Stimulated activated CD4-positive, alpha-beta T cell treated with anti-CD3 and anti-CD28 coated beads, Interleukin-2, amount 100 ng/mL, for 24 hours (primary cell): ENCODE results near the gene RNF8.
"Not testable (repeated sequence)": the region's sequence is repeated elsewhere in the genome, so short reads cannot be mapped to it uniquely, and the experiment has no call there.

Experiments used
- DNase-seq, 2 donors: peaks; one replicate each; pipeline ENCODE4 v3.0.0-alpha.2; 2020

RNF8 gene

GRCh38 chr6:37401658-37402057, 47.9 kb downstream of the RNF8 start:
- not testable (repeated sequence) for DNase-seq

DNA sequence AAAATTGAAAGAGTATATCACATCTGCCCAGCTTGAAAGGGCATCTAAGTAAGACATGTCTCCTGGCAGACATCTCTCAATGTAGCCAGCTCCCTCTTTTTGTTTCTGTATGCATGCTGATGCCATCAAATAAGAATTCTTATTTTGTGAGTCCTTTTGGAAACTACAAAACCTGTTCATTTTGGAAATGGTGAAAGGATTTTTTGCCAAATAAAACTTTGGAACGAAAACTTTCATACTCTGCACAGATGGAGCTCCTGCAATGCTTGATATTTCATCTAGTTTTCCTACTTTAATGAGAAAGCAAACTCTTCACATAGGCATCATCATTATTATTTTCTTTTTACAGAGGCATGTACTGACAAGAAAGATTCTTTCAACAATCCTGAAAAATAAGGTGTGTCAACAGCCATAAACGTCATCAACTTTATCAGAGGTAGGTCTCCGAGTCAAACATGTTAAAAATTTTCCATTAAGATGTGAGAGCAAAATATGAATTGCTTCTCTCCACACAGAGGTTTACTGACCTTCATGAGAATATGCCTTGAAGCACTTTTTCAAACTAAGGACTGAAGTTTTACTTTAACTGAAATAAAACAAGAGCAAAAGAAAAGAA, 53.1 kb downstream of the RNF8 start:
- no peak for DNase-seq

DNA sequence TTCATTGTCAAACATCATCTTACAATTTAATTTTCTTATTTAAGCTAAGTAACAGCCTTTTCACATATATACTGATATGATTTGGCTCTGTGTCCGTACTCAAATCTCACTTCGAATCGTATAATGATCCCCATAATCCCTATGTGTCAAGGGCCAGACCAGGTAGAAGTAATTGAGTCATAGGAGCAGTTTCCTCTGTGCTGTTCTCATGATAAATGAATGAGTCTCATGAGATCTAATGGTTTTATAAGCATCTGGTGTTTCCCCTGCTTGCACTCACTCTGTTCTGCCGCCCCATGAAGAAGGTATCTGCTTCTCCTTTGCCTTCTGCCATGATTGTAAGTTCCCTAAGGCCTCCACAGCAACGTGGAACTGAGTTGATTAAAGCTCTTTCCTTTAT, 54.2 kb downstream of the RNF8 start:
- DNase-seq = no peak

GRCh38 chr6:37409501-37409900, 55.7 kb downstream of the RNF8 start:
- DNase-seq = no peak

- DNase-seq = no peak
Observed at GRCh38 chr6:37417393-37417792, 63.6 kb downstream of the RNF8 start.

GRCh38 chr6:37418722-37419121, 64.9 kb downstream of the RNF8 start:
- DNase-seq = no peak

GRCh38 chr6:37426058-37426944, 72.5 kb downstream of the RNF8 start:
- no peak for DNase-seq

DNA sequence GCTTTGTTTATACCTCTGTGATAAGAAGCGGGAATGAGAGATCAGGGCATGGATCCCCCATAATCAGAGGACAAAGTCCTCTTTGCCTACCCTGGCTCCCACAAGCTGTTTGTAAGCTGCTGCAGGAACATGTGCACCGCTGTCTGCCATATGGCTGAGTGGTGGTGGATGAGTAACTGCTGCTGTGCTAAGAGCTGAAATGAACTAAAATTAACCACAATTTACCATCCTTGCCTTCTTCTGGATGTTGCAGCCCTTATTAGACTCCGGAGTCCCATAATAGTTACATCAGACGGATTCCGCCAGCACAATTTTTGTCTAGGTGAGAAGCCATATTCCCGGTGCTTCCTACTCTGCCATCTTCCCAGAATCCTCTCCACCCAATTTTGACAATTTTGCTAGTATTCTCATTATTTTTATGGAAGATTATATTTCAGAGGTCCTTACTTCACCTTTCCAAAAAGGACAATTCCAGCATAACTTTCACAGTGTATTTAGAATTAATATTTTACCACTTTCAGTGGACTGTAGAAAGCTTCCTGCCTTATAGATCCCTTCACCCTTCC, 73.2 kb downstream of the RNF8 start:
- DNase-seq = no peak

GRCh38 chr6:37429352-37429750, 75.6 kb downstream of the RNF8 start:
- no peak for DNase-seq

- no peak for DNase-seq
Observed at GRCh38 chr6:37432590-37432915, 78.8 kb downstream of the RNF8 start.

GRCh38 chr6:37432916-37433656, 79.3 kb downstream of the RNF8 start, which contains the start of gene CMTR1:
Gene CMTR1, plus strand, starts transcription at chr6:37433221. Its CDS starts 2,409 bp downstream, at chr6:37435630.
- DNase-seq = peak; percentile 98

DNA sequence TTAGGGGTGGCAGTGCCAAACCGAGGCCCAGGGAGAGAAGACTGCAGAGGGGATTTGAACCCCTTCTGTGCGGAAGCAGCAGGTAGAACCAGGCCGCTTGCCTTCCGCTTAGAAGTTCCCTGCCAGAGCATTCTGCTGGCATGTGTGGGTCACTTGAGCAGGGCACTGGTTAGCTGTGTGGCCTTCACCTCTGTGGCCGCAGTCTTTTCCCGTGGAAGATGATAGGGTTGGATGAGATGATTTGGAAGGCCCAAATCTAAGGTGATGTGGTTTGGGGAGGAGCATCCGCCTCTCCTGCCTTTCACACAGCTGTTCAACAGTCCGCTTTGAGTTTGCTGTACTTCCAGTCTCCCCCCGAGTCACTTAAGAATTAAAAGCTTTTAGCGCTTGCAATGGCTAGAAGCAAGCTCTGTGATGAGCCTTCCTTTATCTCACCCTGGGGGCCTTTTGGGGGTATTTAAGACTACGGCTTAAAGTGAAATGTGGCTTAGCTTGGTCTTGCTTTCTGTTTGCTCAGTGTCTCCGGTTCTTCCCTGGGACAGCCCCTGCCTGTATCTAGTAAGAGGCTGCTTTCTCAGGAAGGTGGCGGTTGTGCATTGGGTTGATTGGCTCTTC, 80.0 kb downstream of the RNF8 start:
- peak; percentile 46 to 59 for DNase-seq

DNA sequence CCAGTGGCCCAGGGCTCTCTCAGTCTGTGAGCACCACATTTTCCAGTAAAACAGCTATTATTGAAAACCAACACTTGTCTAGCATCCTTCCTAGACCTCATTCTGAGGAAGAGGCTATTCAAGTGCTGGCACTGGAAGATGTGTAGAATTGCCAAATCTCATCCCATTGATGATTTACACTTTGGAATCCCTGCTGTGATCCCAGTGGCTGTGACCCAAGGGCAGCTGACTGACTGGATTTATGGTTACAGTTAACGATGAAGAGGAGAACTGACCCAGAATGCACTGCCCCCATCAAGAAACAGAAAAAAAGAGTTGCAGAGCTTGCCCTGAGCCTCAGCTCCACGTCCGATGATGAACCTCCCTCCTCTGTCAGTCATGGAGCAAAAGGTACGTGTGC, 81.6 kb downstream of the RNF8 start:
- DNase-seq = no peak

DNA sequence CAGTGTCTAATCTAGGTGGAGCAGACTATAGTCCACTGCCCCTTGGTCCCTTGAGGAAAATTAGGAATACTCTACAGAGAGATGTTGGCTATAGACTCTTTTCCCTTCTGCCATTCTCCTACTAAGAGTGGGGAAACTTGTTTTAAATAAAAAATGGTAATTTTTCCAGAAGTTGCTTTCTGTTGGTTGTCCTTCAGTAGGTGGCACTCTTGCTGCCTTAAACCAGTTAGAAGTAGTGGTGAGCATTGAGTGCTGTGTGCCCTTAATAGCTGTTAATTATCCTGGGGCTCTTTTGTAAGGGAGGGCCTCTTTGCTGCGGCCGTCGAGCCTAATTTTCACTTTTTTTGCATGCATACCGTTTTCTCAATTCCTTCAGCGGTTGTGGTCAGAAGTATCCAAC, 82.0 kb downstream of the RNF8 start:
- no peak for DNase-seq

DNA sequence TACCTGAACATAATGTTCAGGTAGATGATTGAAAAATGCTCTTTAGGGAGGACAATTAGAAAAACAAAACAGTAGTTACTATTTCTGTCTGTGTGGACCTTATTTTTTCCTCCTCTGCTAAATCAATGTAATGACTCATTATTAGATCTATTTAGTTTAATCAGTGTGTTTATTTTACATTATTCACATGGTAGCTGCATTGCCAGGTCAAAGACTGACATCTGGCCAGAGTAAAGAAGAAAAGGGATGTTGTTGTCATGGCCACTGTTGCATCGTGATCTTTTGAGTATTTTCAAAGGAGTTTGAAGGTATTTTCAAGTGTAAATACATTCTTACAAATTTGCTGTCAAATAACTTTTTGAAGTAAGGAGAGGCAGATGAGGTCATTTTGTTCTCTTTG, 85.1 kb downstream of the RNF8 start:
- DNase-seq = no peak

- no peak for DNase-seq
Observed at GRCh38 chr6:37441651-37442050, 87.9 kb downstream of the RNF8 start.

- DNase-seq = no peak
Observed at GRCh38 chr6:37442416-37443215, 88.8 kb downstream of the RNF8 start.

DNA sequence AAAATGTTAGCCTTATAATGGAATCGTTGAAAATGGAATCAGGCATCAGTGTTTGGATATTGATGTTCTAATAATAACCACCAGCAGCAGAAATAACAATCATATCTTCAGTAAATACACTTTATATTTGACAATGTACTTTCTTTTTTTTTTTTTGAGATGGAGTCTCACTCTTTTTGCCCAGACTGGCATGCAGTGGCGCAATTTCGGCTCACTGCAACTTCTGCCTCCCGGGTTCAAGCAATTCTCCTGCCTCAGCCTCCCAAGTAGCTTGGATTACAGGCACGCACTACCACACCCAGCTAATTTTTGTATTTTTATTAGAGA, 89.4 kb downstream of the RNF8 start:
- not testable (repeated sequence) for DNase-seq
